Measurements from ENCODE around the gene FBN1. TPM values are rescaled to one million over a fixed set of nuclear protein-coding genes. Genes with fewer than 3 reads are reported as not detected.

The FBN1 gene
- total RNA-seq, 1 donor = 1,556 TPM

- H3K9me3 ChIP-seq (ENCODE audit: low read depth, low read length) = no peaks in the 10 kb centered on the region
- no peak for TF ChIP-seq CTCF (IDR thresholded peaks at IDR 0.05; ENCODE audit: extremely low read depth, low read depth, low read length)
Measured at GRCh38 chr15:48381861-48382260, 263.6 kb downstream of the FBN1 start.

GRCh38 chr15:48380198-48380597, 265.3 kb downstream of the FBN1 start:
- DNase-seq (ENCODE audit: insufficient read length, low spot score, missing footprints) = no peak
- peaks cover 10% of the 10 kb centered on the region for H3K4me1 ChIP-seq (ENCODE audit: insufficient read depth, low read length)
- H3K4me2 ChIP-seq (ENCODE audit: insufficient read depth, low read length) = no peak overlapping the region
- no peaks in the 10 kb centered on the region for H3K9me3 ChIP-seq (ENCODE audit: low read depth, low read length)
- no peaks in the 10 kb centered on the region for H3K79me2 ChIP-seq (ENCODE audit: insufficient read depth, low read length)
- H3K27ac ChIP-seq (ENCODE audit: low read depth, low read length) = no peak overlapping the region
- no peak overlapping the region for H3K4me3 ChIP-seq (ENCODE audit: insufficient read depth, low read length)
- no peaks in the 10 kb centered on the region for H4K20me1 ChIP-seq (ENCODE audit: insufficient read depth, low read length)
- H3K27me3 ChIP-seq (ENCODE audit: insufficient read depth, low read length) = no peaks in the 10 kb centered on the region
- H2AFZ ChIP-seq (ENCODE audit: low read length) = no peak overlapping the region
- TF ChIP-seq CTCF (IDR thresholded peaks at IDR 0.05; ENCODE audit: extremely low read depth, low read depth, low read length) = no peak
- no peaks in the 10 kb centered on the region for H3K36me3 ChIP-seq (ENCODE audit: insufficient read depth, low read length)

More at GRCh38 chr15:48381861-48382260, 263.6 kb downstream of the FBN1 start:
- Histone ChIP-seq H3K4me3 (ENCODE audit: insufficient read depth, low read length) (no peak overlapping the region), H3K36me3 (ENCODE audit: insufficient read depth, low read length) (no peaks in the 10 kb centered on the region), H4K20me1 (ENCODE audit: insufficient read depth, low read length) (no peaks in the 10 kb centered on the region), H3K4me2 (ENCODE audit: insufficient read depth, low read length) (no peak overlapping the region), H3K4me1 (ENCODE audit: insufficient read depth, low read length) (peaks cover 14% of the 10 kb centered on the region), H3K79me2 (ENCODE audit: insufficient read depth, low read length) (no peaks in the 10 kb centered on the region), H3K27ac (ENCODE audit: low read depth, low read length) (no peak overlapping the region), H2AFZ (ENCODE audit: low read length) (no peak overlapping the region), H3K27me3 (ENCODE audit: insufficient read depth, low read length) (no peaks in the 10 kb centered on the region)
- no peak for DNase-seq (ENCODE audit: insufficient read length, low spot score, missing footprints)

- peaks cover 27% of the 10 kb centered on the region for H3K4me1 ChIP-seq (ENCODE audit: insufficient read depth, low read length)
- H3K9me3 ChIP-seq (ENCODE audit: low read depth, low read length) = no peaks in the 10 kb centered on the region
- DNase-seq (ENCODE audit: insufficient read length, low spot score, missing footprints) = no peak
- TF ChIP-seq CTCF (IDR thresholded peaks at IDR 0.05; ENCODE audit: extremely low read depth, low read depth, low read length) = no peak
- no peaks in the 10 kb centered on the region for H4K20me1 ChIP-seq (ENCODE audit: insufficient read depth, low read length)
- H3K36me3 ChIP-seq (ENCODE audit: insufficient read depth, low read length) = no peaks in the 10 kb centered on the region
- H3K4me2 ChIP-seq (ENCODE audit: insufficient read depth, low read length) = no peak overlapping the region
- H3K27ac ChIP-seq (ENCODE audit: low read depth, low read length) = no peak overlapping the region
- H3K4me3 ChIP-seq (ENCODE audit: insufficient read depth, low read length) = no peak overlapping the region
- H3K79me2 ChIP-seq (ENCODE audit: insufficient read depth, low read length) = no peaks in the 10 kb centered on the region
- H2AFZ ChIP-seq (ENCODE audit: low read length) = no peak overlapping the region
- no peaks in the 10 kb centered on the region for H3K27me3 ChIP-seq (ENCODE audit: insufficient read depth, low read length)
Measured at GRCh38 chr15:48375767-48376166, 269.7 kb downstream of the FBN1 start.

GRCh38 chr15:48374472-48374871, 271.0 kb downstream of the FBN1 start:
- peak overlapping the region; percentile 89 for H3K27ac ChIP-seq (ENCODE audit: low read depth, low read length)
- H2AFZ ChIP-seq (ENCODE audit: low read length) = no peak overlapping the region
- H3K4me2 ChIP-seq (ENCODE audit: insufficient read depth, low read length) = peak overlapping the region; percentile 81
- peaks cover 31% of the 10 kb centered on the region for H3K4me1 ChIP-seq (ENCODE audit: insufficient read depth, low read length)
- no peaks in the 10 kb centered on the region for H3K27me3 ChIP-seq (ENCODE audit: insufficient read depth, low read length)
- H3K36me3 ChIP-seq (ENCODE audit: insufficient read depth, low read length) = no peaks in the 10 kb centered on the region
- no peaks in the 10 kb centered on the region for H3K9me3 ChIP-seq (ENCODE audit: low read depth, low read length)
- no peaks in the 10 kb centered on the region for H4K20me1 ChIP-seq (ENCODE audit: insufficient read depth, low read length)
- TF ChIP-seq CTCF (IDR thresholded peaks at IDR 0.05; ENCODE audit: extremely low read depth, low read depth, low read length) = no peak
- peak overlapping the region; percentile 44 for H3K4me3 ChIP-seq (ENCODE audit: insufficient read depth, low read length)
- DNase-seq (ENCODE audit: insufficient read length, low spot score, missing footprints) = no peak
- H3K79me2 ChIP-seq (ENCODE audit: insufficient read depth, low read length) = no peaks in the 10 kb centered on the region
